Measurements from ENCODE around the gene MORF4L1. TPM values are rescaled to one million over a fixed set of nuclear protein-coding genes. Genes with fewer than 3 reads are reported as not detected.

MORF4L1 gene
- total RNA-seq, 2 donors from 2014 or later: 94.2 to 152 TPM

- H3K27me3 ChIP-seq: no peaks in the 10 kb centered on the region
- no peak overlapping the region for H3K4me3 ChIP-seq
- peaks cover 0 to 27% of the 10 kb centered on the region in 2 donors for H3K36me3 ChIP-seq (replicated peaks in 1 of 2; ENCODE audit: insufficient read depth in 1 of 2, low read depth in 2 of 2)
- DNase-seq (no peak), ATAC-seq (no peak)
- H3K9me3 ChIP-seq: no peaks in the 10 kb centered on the region
- intact Hi-C loops (cut with DNase I): no loop called here
- TF ChIP-seq CTCF (IDR thresholded peaks at IDR 0.05): no peak
- no peak for TF ChIP-seq POLR2A (IDR thresholded peaks at IDR 0.05)
- WGBS, 2 donors: 78 to 87% methylated on average over 5 to 6 of the region's 6 CpGs
- H3K4me1 ChIP-seq: no peaks in the 10 kb centered on the region
- H3K27ac ChIP-seq: no peak overlapping the region
These were observed 48.8 kb downstream of the MORF4L1 start for GRCh38 chr15:78921517-78921916.

GRCh38 chr15:78921940-78922339, 49.2 kb downstream of the MORF4L1 start:
- no peak overlapping the region for H3K4me3 ChIP-seq
- H3K27ac ChIP-seq: no peak overlapping the region
- DNase-seq: no peak
- no peaks in the 10 kb centered on the region for H3K4me1 ChIP-seq
- H3K36me3 ChIP-seq (replicated peaks in 1 of 2; ENCODE audit: insufficient read depth in 1 of 2, low read depth in 2 of 2): peaks cover 0 to 27% of the 10 kb centered on the region in 2 donors
- H3K9me3 ChIP-seq: no peaks in the 10 kb centered on the region
- H3K27me3 ChIP-seq: no peaks in the 10 kb centered on the region
- no peak for TF ChIP-seq POLR2A (IDR thresholded peaks at IDR 0.05)
- TF ChIP-seq CTCF (IDR thresholded peaks at IDR 0.05): no peak
- WGBS, 2 donors: 91 to 97% methylated on average over 11 to 14 of the region's 14 CpGs
- intact Hi-C loops (cut with DNase I): no loop called here
- ATAC-seq: no peak

- Histone ChIP-seq H3K4me1 (no peaks in the 10 kb centered on the region), H3K9me3 (no peaks in the 10 kb centered on the region), H3K27ac (no peak overlapping the region), H3K27me3 (no peaks in the 10 kb centered on the region), H3K36me3 (replicated peaks in 1 of 2; ENCODE audit: insufficient read depth in 1 of 2, low read depth in 2 of 2) (peaks cover 0 to 27% of the 10 kb centered on the region in 2 donors), H3K4me3 (no peak overlapping the region)
- TF ChIP-seq POLR2A (IDR thresholded peaks at IDR 0.05): no peak
- TF ChIP-seq CTCF (IDR thresholded peaks at IDR 0.05): no peak
- intact Hi-C loops (cut with DNase I): no loop called here
- WGBS, 2 donors: 80 to 91% methylated on average over 7 of the region's 7 CpGs
- no peak for ATAC-seq
- no peak for DNase-seq
These were observed 49.8 kb downstream of the MORF4L1 start for GRCh38 chr15:78922527-78922926.

- peaks cover 0 to 27% of the 10 kb centered on the region in 2 donors for H3K36me3 ChIP-seq (replicated peaks in 1 of 2; ENCODE audit: insufficient read depth in 1 of 2, low read depth in 2 of 2)
- H3K4me1 ChIP-seq: no peaks in the 10 kb centered on the region
- WGBS, 2 donors: 71 to 85% methylated on average over 7 of the region's 7 CpGs
- H3K27ac ChIP-seq: no peak overlapping the region
- H3K9me3 ChIP-seq: no peaks in the 10 kb centered on the region
- H3K4me3 ChIP-seq: no peak overlapping the region
- no peak for TF ChIP-seq CTCF (IDR thresholded peaks at IDR 0.05)
- no peak for TF ChIP-seq POLR2A (IDR thresholded peaks at IDR 0.05)
- intact Hi-C loops (cut with DNase I): no loop called here
- DNase-seq: no peak
- no peak for ATAC-seq
- H3K27me3 ChIP-seq: no peaks in the 10 kb centered on the region
These were observed 50.3 kb downstream of the MORF4L1 start for GRCh38 chr15:78923015-78923414.

All from body of pancreas (tissue), 4 donors.